ENCODE data around the gene SPINK4.
A peak's percentile ranks its signal among the peaks of the same experiment; 100 is the strongest.

The SPINK4 gene

GRCh38 chr9:33257276-33257675 is 17.3 kb downstream of the SPINK4 start:
- DNase-seq (ENCODE audit: low read depth), result no peak

GRCh38 chr9:33260372-33260771 is 20.4 kb downstream of the SPINK4 start:
- DNase-seq (ENCODE audit: low read depth), result no peak

- DNase-seq (ENCODE audit: low read depth), result no peak
Measured at GRCh38 chr9:33263131-33264002, 23.4 kb downstream of the SPINK4 start.

- no peak for DNase-seq (ENCODE audit: low read depth)
Measured at GRCh38 chr9:33264003-33264472, 24.1 kb downstream of the SPINK4 start.

GRCh38 chr9:33264473-33265177 is 24.7 kb downstream of the SPINK4 start, which contains the start of the genes BAG1 and CHMP5:
Gene BAG1, minus strand, starts transcription at chr9:33264708.
Gene CHMP5, plus strand, starts transcription at chr9:33265049. Its CDS starts 30 bp downstream, at chr9:33265079.
- peak; percentile 95 for DNase-seq (ENCODE audit: low read depth)

GRCh38 chr9:33265211-33265865 is 25.4 kb downstream of the SPINK4 start:
- DNase-seq (ENCODE audit: low read depth), result no peak

- DNase-seq (ENCODE audit: low read depth), result no peak
Measured at GRCh38 chr9:33267151-33267767, 27.3 kb downstream of the SPINK4 start.

- no peak for DNase-seq (ENCODE audit: low read depth)
Measured at GRCh38 chr9:33270146-33270545, 30.2 kb downstream of the SPINK4 start.

- no peak for DNase-seq (ENCODE audit: low read depth)
Measured at GRCh38 chr9:33272061-33272460, 32.1 kb downstream of the SPINK4 start.

- no peak for DNase-seq (ENCODE audit: low read depth)
Measured at GRCh38 chr9:33273266-33273971, 33.5 kb downstream of the SPINK4 start.

- DNase-seq (ENCODE audit: low read depth), result no peak
Measured at GRCh38 chr9:33273972-33274328, 34.0 kb downstream of the SPINK4 start.

- no peak for DNase-seq (ENCODE audit: low read depth)
Measured at GRCh38 chr9:33277484-33277883, 37.5 kb downstream of the SPINK4 start.

GRCh38 chr9:33285502-33285901 is 45.5 kb downstream of the SPINK4 start:
- DNase-seq (ENCODE audit: low read depth), result no peak

GRCh38 chr9:33287087-33287490 is 47.1 kb downstream of the SPINK4 start:
- DNase-seq (ENCODE audit: low read depth), result no peak

GRCh38 chr9:33288235-33288634 is 48.3 kb downstream of the SPINK4 start:
- DNase-seq (ENCODE audit: low read depth), result no peak

- DNase-seq (ENCODE audit: low read depth), result no peak
Measured at GRCh38 chr9:33288828-33289483, 49.0 kb downstream of the SPINK4 start.

GRCh38 chr9:33289496-33289895 is 49.5 kb downstream of the SPINK4 start:
- DNase-seq (ENCODE audit: low read depth), result no peak

- DNase-seq (ENCODE audit: low read depth), result no peak
Measured at GRCh38 chr9:33289936-33290246, 49.9 kb downstream of the SPINK4 start.

- DNase-seq (ENCODE audit: low read depth), result peak; percentile 91
Measured at GRCh38 chr9:33290247-33291030, 50.5 kb downstream of the SPINK4 start, which contains the start of gene NFX1. Gene NFX1, plus strand, starts transcription at chr9:33290516. Its CDS starts 57 bp downstream, at chr9:33290573.

- DNase-seq (ENCODE audit: low read depth), result no peak
Measured at GRCh38 chr9:33291031-33291397, 51.0 kb downstream of the SPINK4 start.
